Measurements from ENCODE around the gene ZNF316.
"Not testable (repeated sequence)": the region's sequence is repeated elsewhere in the genome, so short reads cannot be mapped to it uniquely, and the experiment has no call there.

Gene ZNF316

GRCh38 chr7:6648066-6648814 is 11.1 kb downstream of the ZNF316 start:
- no peak for DNase-seq

- DNase-seq: no peak
Measured at GRCh38 chr7:6648815-6649104, 11.6 kb downstream of the ZNF316 start.

- no peak for DNase-seq
Measured at GRCh38 chr7:6649241-6649961, 12.3 kb downstream of the ZNF316 start.

GRCh38 chr7:6650086-6650485 is 13.0 kb downstream of the ZNF316 start:
- DNase-seq: no peak

DNA sequence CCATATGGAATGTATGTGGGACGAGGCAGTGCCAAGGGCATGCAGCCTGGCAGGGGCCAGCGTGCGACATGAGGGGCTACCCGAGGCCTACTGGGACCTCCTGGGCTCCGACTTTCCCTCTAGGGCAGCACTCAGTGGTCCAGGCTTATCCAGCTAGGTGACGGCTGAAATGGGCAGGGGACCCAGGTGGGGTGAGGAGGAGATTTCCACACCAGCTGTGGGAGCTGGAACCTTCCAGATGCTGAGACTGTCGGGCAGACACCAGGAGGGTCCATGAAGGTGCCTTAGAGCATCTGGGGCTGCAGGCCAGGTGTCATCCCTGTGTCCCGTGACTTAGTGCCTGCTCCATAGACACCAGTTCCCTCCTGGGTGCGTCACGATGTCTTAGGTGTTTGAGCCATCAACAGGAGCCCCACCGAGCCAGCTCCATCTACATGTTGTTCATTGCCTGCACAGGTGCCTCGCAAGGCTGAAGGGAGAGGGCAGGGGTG is 13.4 kb downstream of the ZNF316 start:
- no peak for DNase-seq

GRCh38 chr7:6651851-6652445 is 14.8 kb downstream of the ZNF316 start:
- no peak for DNase-seq

GRCh38 chr7:6652446-6653011 is 15.4 kb downstream of the ZNF316 start:
- DNase-seq: no peak

GRCh38 chr7:6653071-6654003 is 16.2 kb downstream of the ZNF316 start:
- DNase-seq: no peak

GRCh38 chr7:6654113-6654841 is 17.2 kb downstream of the ZNF316 start:
- DNase-seq: no peak

DNA sequence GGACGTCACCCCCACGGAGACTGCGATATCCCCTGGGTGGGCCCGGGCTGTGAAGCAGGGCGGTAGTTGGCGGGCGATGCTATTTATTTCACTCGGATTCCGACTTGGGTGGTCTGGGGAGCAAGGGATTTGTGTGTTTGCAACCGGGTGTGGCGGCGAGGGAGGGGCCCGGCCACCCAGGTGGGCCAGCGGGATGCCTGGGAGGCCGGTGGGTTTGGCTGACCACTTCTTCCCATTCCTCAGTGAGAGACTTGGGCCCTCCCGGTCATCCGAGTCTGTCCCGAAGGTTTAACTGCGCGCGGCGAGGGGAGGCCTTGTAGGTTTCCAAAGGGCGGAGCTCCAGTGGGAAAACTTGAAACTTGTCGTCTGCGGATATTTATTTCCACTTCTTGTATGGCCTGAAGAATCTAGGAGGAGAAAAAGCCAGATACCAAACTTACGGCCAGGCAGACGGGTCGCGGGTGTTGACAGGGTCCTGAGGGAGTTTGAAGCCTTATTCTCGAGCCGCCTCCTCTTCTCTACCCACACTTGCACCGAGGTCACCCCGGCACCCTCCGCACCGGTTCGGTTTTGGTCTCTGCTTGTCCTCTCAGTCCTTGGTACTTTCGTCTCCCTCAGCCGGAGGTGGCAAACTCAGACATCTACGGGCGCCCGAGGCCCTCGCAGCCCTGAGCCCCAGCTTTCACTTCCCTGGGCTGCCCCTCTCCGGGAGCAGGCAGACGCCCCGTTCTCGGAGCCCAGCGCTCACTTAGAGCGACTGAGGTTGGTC is 17.9 kb downstream of the ZNF316 start:
- DNase-seq: no peak

DNA sequence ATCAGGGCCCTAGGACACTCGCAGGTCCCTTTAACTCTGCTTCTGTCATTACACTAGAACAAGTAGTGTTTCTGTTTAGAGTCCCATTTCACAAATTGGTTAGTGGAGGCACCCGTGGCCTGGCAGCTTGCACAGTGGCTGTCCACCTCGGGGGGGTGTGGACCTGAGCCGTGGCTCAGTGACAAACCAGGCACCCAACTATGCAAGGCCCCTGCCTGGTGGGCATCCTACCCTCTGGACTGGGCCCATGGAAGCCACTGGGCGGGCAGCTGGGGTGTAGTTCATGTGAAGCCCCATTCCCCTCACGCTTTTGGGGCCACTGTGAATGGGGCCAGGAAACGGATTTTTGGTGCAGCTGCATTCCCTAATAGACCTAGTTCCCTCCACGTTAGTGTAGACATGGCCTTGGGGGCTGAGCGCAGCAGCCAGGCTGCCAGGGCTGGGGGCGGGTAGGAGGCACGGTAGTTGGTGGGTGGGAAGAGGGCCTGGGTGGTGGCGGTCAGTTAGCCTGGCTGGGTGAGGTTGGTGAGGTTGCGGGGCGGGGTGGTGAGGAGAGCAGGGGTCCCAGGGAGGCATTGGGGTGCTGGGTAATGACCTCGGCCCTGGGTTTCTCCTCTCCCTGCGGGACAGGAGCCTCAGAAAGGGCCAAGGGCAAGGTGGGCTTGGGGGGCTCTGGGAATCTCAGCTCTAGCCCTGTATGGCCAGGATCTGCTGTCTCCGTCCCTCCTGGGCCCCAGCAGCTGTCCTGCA is 18.7 kb downstream of the ZNF316 start:
- no peak for DNase-seq

DNA sequence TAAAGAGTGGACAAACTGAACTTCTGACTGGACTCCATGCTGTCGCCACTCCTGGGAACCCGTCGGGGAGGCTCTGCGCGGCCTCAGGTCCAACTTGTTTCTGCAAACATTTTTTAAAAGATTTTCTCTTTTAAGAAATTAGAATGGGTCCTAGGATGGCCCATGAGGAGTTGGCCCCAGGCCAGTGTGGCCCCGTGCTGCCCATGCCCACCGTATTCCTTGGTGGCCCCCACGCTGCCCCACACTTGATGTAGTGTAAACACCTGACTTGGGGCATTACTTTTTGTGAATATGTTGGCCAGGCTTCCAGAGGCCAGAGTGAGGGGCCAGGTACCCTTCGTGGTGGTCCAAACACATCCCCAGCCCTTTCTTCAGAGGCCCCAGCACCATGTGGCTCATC is 19.3 kb downstream of the ZNF316 start:
- no peak for DNase-seq

GRCh38 chr7:6658618-6659345 is 21.7 kb downstream of the ZNF316 start:
- DNase-seq: no peak

DNA sequence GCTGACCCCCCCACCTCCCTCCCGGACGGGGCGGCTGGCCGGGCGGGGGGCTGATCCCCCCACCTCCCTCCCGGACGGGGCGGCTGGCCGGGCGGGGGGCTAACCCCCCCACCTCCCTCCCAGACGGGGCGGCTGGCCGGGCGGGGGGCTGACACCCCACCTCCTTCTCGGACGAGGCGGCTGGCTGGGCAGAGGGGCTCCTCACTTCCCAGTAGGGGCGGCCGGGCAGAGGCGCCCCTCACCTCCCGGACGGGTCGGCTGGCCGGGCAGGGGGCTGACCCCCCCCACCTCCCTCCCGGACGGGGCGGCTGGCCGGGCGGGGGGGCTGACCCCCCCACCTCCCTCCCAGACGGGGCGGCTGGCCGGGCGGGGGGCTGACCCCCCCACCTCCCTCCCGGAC is 33.7 kb downstream of the ZNF316 start:
- not testable (repeated sequence) for DNase-seq

GRCh38 chr7:6675807-6676405 is 38.8 kb downstream of the ZNF316 start:
- no peak for DNase-seq

GRCh38 chr7:6680146-6680545 is 43.0 kb downstream of the ZNF316 start:
- DNase-seq: no peak

DNA sequence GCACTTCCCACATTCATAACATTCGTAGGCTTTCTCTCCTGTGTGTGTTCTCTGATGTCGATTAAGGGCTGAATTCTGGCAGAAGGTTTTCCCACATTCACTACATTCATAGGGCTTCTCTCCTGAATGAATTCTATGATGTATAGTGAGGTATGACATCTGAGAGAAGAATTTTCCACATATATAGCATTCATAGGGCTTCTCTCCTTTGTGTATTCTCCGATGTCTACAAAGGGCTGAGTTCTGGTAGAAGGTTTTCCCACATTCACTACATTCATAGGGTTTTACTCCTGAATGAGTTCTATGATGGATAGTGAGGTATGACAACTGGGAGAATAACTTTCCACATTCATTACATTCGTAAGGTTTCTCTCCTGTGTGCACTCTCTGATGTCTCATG is 54.0 kb downstream of the ZNF316 start:
- DNase-seq: no peak

DNA sequence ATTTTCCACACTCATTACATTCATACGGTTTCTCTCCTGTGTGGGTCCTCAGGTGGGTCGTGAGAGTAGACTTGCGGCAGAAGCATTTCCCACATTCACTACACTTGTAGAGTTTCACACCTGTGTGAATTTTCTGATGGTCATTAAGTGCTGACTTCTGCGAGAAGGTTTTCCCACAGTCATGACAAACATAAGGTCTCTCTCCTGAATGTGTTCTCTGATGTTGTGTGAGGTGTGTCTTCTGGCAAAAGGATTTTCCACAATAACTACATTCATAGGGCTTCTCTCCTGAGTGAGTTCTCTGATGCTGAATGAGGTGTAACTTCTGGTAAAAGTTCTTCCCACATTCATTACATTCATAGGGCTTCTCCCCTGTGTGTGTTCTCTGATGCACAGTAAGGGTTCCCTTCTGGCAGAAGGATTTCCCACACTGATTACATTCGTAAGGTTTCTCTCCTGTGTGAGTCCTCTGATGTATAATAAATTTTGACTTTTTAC is 54.5 kb downstream of the ZNF316 start:
- DNase-seq: no peak

GRCh38 chr7:6700793-6701192 is 63.7 kb downstream of the ZNF316 start:
- DNase-seq: no peak
